GM20431 (cell line): Measurements from ENCODE around the gene NPIPB9.

Experiments
- in situ Hi-C: fragments of 300-500 bp; cut with MseI, MboI; formaldehyde crosslinking; loops from one replicate; pipeline ENCODE4 v1.15.0; 2020; ENCODE audit warnings: low sequenced_read_pairs; ENCODE audit not compliant: unreplicated experiment

The NPIPB9 gene

GRCh38 chr16:28821874-28822519, 70.4 kb downstream of the NPIPB9 start:
- in situ Hi-C loops = no loop called here
